ENCODE measurements around the gene RAP1GDS1.
"Not testable (repeated sequence)": the region's sequence is repeated elsewhere in the genome, so short reads cannot be mapped to it uniquely, and the experiment has no call there.

RAP1GDS1 gene

GRCh38 chr4:98352940-98353339 is 91.8 kb downstream of the RAP1GDS1 start:
- DNase-seq (ENCODE audit: low spot score), result no peak

GRCh38 chr4:98358630-98359248 is 97.6 kb downstream of the RAP1GDS1 start:
- DNase-seq (ENCODE audit: low spot score), result no peak

- DNase-seq (ENCODE audit: low spot score), result no peak
These were observed 98.5 kb downstream of the RAP1GDS1 start for GRCh38 chr4:98359646-98360045.

- no peak for DNase-seq (ENCODE audit: low spot score)
These were observed 102.2 kb downstream of the RAP1GDS1 start for GRCh38 chr4:98363431-98363830.

GRCh38 chr4:98366275-98366674 is 105.1 kb downstream of the RAP1GDS1 start:
- not testable (repeated sequence) for DNase-seq (ENCODE audit: low spot score)

- not testable (repeated sequence) for DNase-seq (ENCODE audit: low spot score)
These were observed 106.8 kb downstream of the RAP1GDS1 start for GRCh38 chr4:98368000-98368399.

- no peak for DNase-seq (ENCODE audit: low spot score)
These were observed 108.1 kb downstream of the RAP1GDS1 start for GRCh38 chr4:98369322-98369721.

- DNase-seq (ENCODE audit: low spot score), result no peak
These were observed 113.5 kb downstream of the RAP1GDS1 start for GRCh38 chr4:98374643-98375042.

GRCh38 chr4:98377559-98377958 is 116.4 kb downstream of the RAP1GDS1 start:
- DNase-seq (ENCODE audit: low spot score), result no peak

- DNase-seq (ENCODE audit: low spot score), result no peak
These were observed 120.1 kb downstream of the RAP1GDS1 start for GRCh38 chr4:98381306-98381705.

GRCh38 chr4:98383431-98384106 is 122.4 kb downstream of the RAP1GDS1 start:
- DNase-seq (ENCODE audit: low spot score), result no peak

GRCh38 chr4:98385831-98386230 is 124.6 kb downstream of the RAP1GDS1 start:
- no peak for DNase-seq (ENCODE audit: low spot score)

GRCh38 chr4:98387345-98388026 is 126.3 kb downstream of the RAP1GDS1 start:
- DNase-seq (ENCODE audit: low spot score), result no peak

- peak; percentile 8 for DNase-seq (ENCODE audit: low spot score)
These were observed 132.9 kb downstream of the RAP1GDS1 start for GRCh38 chr4:98394134-98394533.

GRCh38 chr4:98399915-98400314 is 138.7 kb downstream of the RAP1GDS1 start:
- DNase-seq (ENCODE audit: low spot score), result peak; percentile 12

- DNase-seq (ENCODE audit: low spot score), result no peak
These were observed 145.6 kb downstream of the RAP1GDS1 start for GRCh38 chr4:98406819-98407218.

GRCh38 chr4:98411731-98412130 is 150.5 kb downstream of the RAP1GDS1 start:
- no peak for DNase-seq (ENCODE audit: low spot score)

- DNase-seq (ENCODE audit: low spot score), result no peak
These were observed 155.7 kb downstream of the RAP1GDS1 start for GRCh38 chr4:98416844-98417243.

GRCh38 chr4:98420151-98420550 is 159.0 kb downstream of the RAP1GDS1 start:
- not testable (repeated sequence) for DNase-seq (ENCODE audit: low spot score)

- DNase-seq (ENCODE audit: low spot score), result no peak
These were observed 159.9 kb downstream of the RAP1GDS1 start for GRCh38 chr4:98421111-98421510.

GRCh38 chr4:98423009-98423408 is 161.8 kb downstream of the RAP1GDS1 start:
- DNase-seq (ENCODE audit: low spot score), result no peak

- DNase-seq (ENCODE audit: low spot score), result peak; percentile 57
These were observed 169.7 kb downstream of the RAP1GDS1 start for GRCh38 chr4:98430708-98431403.

GRCh38 chr4:98433691-98434090 is 172.5 kb downstream of the RAP1GDS1 start:
- DNase-seq (ENCODE audit: low spot score), result no peak
